ES-I3 (cell line): ENCODE measurements around the gene KIF11.
A peak's percentile ranks its signal among the peaks of the same experiment; 100 is the strongest.
"Not testable (repeated sequence)": the region's sequence is repeated elsewhere in the genome, so short reads cannot be mapped to it uniquely, and the experiment has no call there.

Source experiments
- H3K36me3 ChIP-seq: 2 replicates; pipeline ENCODE4 v1.6.1; 2013; ENCODE audit warnings: mild to moderate bottlenecking, low read length, control low read depth, moderate library complexity; ENCODE audit not compliant: insufficient read depth
- H3K4me1 ChIP-seq: 2 replicates; pipeline ENCODE4 v1.6.1; 2013; ENCODE audit warnings: mild to moderate bottlenecking, control low read depth, low read length; ENCODE audit not compliant: insufficient read depth
- H3K9ac ChIP-seq: 2 replicates; pipeline ENCODE4 v1.6.1; 2013; ENCODE audit warnings: low read depth, mild to moderate bottlenecking, low read length, moderate library complexity
- H3K9me3 ChIP-seq: 2 replicates; pipeline ENCODE4 v1.6.1; 2013; ENCODE audit warnings: mild to moderate bottlenecking, low read length, moderate library complexity; ENCODE audit not compliant: control insufficient read depth, insufficient read depth

KIF11 gene

DNA sequence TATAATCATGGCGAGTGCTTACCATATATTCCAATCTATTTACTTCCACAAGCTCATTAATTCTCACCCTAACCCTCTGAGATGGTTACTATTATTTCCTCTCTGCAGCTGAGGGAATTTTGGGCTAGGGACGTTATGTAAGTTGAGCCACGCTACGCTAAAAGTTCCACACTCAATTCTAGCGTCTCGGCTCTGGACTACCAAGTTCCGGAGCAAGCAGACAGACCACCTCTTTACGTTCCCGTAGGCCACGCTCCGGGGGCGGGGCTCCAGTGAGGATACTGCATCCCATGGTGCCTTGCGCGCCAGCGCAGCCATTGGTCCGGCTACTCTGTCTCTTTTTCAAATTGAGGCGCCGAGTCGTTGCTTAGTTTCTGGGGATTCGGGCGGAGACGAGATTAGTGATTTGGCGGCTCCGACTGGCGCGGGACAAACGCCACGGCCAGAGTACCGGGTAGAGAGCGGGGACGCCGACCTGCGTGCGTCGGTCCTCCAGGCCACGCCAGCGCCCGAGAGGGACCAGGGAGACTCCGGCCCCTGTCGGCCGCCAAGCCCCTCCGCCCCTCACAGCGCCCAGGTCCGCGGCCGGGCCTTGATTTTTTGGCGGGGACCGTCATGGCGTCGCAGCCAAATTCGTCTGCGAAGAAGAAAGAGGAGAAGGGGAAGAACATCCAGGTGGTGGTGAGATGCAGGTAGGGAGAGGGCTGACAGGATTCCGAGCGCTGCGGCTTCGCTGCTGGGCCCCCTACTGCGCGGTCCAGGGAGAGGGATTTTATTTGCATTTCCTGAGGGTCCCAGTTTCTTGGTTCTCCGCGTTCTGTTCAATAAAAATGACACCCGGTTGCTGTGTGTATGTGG, at the start of gene KIF11:
Gene KIF11 (plus strand): TSS at position 370 of the 858 bp plus-strand sequence. CDS start 246 bp downstream, at position 616.
- Histone ChIP-seq H3K36me3 (no peaks in the 10 kb centered on the region), H3K4me1 (no peaks in the 10 kb centered on the region), H3K9ac (peak within 1 kb of the TSS; percentile 80), H3K9me3 (no peaks in the 10 kb centered on the region)

DNA sequence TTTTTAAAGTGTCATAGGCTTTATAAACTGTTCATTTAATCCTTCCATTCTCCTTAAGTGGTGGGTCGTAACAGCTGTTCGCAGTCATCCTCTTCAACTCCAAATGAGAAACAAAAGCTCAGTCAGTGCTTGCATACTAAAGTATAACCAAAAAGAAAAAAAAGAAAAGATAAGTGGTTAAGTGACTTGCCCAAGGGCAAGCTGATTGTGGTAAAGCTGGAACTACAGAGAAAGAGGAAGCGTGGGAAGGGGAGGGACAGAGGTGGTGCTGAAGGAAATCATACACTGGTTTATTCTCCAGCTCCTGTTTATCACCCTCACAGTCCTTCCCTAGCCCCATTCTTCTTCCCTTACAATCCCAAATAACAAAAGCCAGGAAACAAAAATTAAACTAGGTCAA, 48.6 kb upstream of the KIF11 start:
- Histone ChIP-seq H3K9me3 (no peaks in the 10 kb centered on the region), H3K4me1 (peaks cover 5% of the 10 kb centered on the region), H3K36me3 (no peaks in the 10 kb centered on the region), H3K9ac (no peak overlapping the region)

DNA sequence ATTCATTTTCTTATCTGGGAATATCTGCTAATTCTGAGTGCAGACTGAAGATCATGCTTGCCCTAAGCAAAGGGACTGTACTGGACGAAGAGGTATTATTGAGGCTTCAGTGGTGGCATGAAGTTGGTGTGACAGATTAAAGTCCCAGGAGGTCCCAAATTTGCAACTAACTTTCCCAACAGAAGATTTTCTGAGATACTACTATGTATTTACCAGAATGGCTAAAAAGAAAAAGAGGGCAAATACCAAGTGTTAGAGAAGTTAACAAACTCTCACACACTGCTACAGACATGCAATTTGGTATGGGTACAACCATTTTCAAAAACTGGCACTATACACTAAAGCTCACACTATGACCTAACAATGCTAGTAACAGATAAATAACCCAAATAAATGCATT, 47.4 kb upstream of the KIF11 start:
- Histone ChIP-seq H3K4me1 (peaks cover 5% of the 10 kb centered on the region), H3K36me3 (no peaks in the 10 kb centered on the region), H3K9ac (no peak overlapping the region), H3K9me3 (no peaks in the 10 kb centered on the region)

DNA sequence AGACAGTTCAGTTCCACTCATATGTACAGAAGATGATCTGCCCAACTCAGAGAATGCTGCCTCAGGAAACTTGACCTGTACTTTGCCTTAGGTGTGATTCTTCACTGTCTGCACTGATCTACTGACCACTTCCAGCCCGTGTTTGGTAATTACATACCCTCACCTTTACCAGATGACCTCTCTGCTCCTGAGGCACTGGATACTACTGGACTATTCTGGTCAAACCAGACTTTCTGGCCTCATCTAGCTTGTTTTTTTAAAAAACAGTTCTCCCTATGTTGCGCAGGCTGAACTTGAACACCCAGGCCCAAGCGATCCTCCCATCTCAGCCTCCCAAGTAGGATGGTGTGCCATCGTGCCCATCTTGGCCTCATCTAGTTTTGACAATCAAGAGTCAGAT, 45.3 kb upstream of the KIF11 start:
- Histone ChIP-seq H3K9me3 (no peaks in the 10 kb centered on the region), H3K9ac (no peak overlapping the region), H3K36me3 (no peaks in the 10 kb centered on the region; the same call in 1 of the 2 replicates), H3K4me1 (peaks cover 5% of the 10 kb centered on the region; the same call in 1 of the 2 replicates)

DNA sequence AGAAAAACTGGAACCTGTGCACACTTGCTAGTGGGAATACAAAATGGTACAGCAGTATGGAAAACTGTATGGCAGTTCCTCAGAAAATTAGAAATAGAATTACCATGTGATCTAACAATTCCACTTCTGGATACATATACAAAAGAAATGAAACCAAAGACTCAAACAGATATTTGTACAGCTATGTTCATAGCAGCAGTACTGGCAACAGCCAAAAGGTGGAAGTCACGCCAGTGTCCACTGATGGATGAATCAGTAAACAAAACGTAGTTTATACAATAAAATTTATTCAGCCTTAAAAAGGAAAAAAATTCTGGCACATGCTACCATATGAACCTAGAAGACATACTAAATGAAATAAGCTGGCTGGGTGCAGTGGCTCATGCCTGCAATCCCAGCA, 42.0 kb upstream of the KIF11 start:
- H3K9ac ChIP-seq = no peak overlapping the region
- H3K4me1 ChIP-seq = no peaks in the 10 kb centered on the region
- H3K9me3 ChIP-seq = 0 out of 2 replicates have a peak, but pooled peaks cover 3% of the 10 kb centered on the region
- no peaks in the 10 kb centered on the region; the same call in 1 of the 2 replicates for H3K36me3 ChIP-seq

DNA sequence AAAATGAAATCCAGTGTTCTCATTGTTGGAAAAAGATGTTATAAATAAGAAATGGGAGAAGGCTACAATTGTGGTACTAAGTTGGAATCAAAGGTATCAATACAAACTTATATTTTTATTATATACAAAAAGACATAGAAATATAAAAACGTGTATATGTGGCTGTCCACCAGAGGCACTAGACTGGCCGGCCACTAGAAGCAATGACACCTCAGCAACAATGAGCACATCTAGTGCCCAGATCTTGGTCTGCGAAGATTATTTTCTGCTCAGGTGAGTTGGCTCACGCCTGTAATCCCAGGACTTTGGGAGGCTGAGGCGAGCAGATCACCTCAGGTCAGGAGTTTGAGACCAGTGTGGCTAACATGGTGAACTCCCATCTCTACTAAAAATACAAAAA, 40.6 kb upstream of the KIF11 start:
- H3K36me3 ChIP-seq = no peaks in the 10 kb centered on the region; the same call in 1 of the 2 replicates
- no peak overlapping the region for H3K9ac ChIP-seq
- H3K9me3 ChIP-seq = 0 out of 2 replicates have a peak, but pooled peaks cover 3% of the 10 kb centered on the region

DNA sequence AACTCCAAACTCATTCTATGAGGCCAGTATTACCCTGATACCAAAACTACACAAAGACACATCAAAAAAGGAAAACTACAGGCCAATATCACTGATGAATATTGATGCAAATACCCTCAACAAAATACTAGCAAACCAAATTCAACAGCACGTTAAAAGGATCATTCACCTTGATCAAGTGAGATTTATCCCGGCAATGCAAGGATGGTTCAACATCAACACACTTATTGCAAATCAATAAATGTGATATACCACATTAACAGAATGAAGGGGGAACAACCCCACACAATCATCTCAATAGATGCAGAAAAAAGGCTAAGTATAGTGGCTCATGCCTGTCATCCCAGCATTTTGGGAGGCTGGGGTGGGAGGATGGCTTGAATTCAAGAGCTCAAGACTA, 39.0 kb upstream of the KIF11 start:
- H3K36me3 ChIP-seq = no peaks in the 10 kb centered on the region; the same call in 1 of the 2 replicates
- H3K9me3 ChIP-seq = 0 out of 2 replicates have a peak, but pooled peaks cover 3% of the 10 kb centered on the region
- H3K4me1 ChIP-seq = no peaks in the 10 kb centered on the region
- H3K9ac ChIP-seq = no peak overlapping the region

More for the DNA sequence above, 40.6 kb upstream of the KIF11 start:
- no peaks in the 10 kb centered on the region for H3K4me1 ChIP-seq

DNA sequence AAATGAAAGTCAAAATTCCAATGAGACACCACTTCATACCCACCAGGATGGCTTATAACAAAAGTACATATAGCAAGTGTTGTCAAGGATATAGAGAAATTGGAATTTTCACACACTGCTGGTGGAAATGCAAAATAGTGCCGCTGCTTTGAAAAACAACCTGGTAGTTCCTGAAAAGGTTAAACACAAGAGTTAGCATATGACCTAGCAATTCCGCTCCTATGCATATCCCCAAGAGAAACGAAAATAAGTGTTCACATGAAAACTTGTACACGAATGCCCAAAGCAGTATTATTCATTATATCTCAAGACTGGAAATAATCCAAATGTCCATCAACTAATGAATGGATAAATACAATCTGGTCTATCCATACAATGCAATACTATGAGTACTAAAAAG, 33.9 kb upstream of the KIF11 start:
- Histone ChIP-seq H3K36me3 (peaks cover 3% of the 10 kb centered on the region; the same call in 1 of the 2 replicates), H3K9me3 (0 out of 2 replicates have a peak, but pooled peaks cover 3% of the 10 kb centered on the region), H3K4me1 (no peaks in the 10 kb centered on the region), H3K9ac (no peak overlapping the region)

DNA sequence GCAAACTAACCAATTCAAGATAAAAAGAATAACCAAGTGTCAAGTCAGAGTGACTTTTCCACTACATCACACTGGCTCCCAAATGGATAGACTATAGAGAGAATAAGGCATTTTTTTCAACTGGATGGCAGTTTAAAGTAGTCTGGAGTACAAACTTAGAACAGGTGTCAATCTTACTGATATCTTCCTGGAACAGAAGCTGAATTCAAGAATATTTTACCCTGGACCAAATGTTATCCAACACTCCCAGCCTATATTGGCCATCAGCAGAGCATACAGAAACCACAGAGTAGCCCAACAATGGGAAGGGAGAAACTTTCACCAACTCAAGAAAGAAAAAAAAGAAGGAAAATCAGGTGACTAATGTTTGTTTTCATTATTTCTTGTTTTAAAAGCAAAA, 30.5 kb upstream of the KIF11 start:
- Histone ChIP-seq H3K36me3 (peaks cover 3% of the 10 kb centered on the region; the same call in 1 of the 2 replicates), H3K9ac (no peak overlapping the region), H3K9me3 (no peaks in the 10 kb centered on the region), H3K4me1 (no peaks in the 10 kb centered on the region)

DNA sequence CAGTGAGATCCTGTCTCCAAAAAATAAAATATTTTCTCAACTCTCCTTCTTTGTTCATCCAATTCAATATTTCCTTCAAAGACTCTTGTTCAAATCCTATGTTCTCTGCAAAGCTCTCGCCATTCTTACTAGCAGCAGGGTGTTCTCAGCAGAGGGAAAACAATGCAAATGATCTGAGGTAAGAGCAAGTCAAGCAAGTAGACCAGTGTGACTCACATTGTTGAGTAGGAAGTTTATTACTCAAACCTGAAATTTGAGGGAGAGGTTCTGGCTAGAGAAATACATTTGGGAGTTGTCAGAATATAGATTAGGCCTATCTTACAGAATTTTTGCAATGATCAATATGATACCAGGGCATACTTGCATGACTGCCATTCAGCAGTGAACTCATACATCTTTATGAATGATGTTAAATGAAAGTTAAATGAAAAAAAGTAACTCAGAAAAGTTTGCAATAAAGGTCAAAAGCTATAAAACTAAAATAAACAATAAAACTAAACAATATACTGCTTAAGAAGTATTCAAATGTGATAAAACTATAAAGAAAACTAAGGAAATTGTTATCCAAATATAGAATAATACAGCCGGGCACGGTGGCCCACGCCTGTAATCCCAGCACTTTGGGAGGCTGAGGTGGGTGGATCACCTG, 24.9 kb upstream of the KIF11 start:
- Histone ChIP-seq H3K9ac (no peak overlapping the region), H3K9me3 (no peaks in the 10 kb centered on the region), H3K36me3 (peaks cover 3% of the 10 kb centered on the region; the same call in 1 of the 2 replicates), H3K4me1 (peaks cover 15% of the 10 kb centered on the region)

DNA sequence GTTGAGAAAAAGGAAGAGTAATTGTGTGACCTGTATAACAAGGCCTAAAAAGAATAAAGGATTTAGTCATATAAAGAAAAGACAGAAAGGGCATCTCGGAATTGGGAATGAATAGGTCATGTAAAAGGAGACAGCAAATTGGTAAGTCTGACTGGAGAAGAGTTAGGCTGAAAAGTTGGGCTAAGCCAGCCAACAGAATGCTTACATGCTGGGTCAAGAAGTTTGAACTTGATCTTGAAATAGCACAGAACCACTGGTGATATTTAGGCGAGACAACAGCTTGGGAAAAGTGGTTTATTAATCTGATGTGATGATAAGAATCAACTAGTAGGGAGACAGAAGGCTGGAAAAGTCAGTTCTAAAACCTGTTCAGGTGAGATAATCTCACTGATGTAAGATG, 23.9 kb upstream of the KIF11 start:
- H3K36me3 ChIP-seq = peaks cover 3% of the 10 kb centered on the region; the same call in 1 of the 2 replicates
- no peaks in the 10 kb centered on the region for H3K9me3 ChIP-seq
- H3K9ac ChIP-seq = no peak overlapping the region
- peaks cover 15% of the 10 kb centered on the region for H3K4me1 ChIP-seq

DNA sequence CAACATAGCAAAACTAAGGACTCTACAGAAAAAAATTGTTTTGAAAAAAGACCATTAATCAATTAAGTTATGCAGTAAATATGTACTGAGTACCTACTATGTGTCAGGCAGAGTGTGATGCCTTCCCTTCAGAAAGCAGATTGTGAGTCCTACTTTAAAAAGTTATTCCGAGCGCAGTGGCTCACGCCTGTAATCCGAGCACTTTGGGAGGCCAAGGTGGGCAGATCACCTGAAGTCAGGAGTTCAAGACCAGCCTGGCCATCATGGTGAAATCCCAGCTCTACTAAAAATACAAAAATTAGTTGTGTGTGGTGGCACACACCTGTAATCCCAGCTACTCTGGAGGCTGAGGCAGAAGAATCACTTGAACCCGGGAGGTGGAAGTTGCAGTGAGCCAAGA, 23.3 kb upstream of the KIF11 start:
- not testable (repeated sequence) for H3K36me3 ChIP-seq, H3K9ac ChIP-seq, H3K9me3 ChIP-seq
- peaks cover 15% of the 10 kb centered on the region for H3K4me1 ChIP-seq

DNA sequence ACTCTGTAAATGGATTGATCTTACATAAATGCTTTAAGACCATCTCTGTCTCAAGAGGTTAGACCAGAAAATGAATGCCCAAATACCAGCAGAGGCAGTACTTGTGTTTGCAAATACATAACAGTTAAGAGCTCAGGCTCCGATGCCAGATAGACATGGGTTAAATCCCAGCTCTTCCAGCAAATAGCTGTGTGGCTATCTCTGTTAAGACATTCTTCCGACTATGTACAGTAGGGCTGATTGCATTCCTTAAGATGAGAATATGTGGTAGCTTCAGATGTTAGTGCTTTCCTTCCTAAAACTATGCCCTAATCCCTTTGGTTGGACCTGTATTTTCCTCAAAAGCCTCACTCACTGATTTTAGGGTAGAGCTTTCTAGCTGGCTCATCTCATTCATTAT, 21.3 kb upstream of the KIF11 start:
- H3K36me3 ChIP-seq = peaks cover 3% of the 10 kb centered on the region; the same call in 1 of the 2 replicates
- H3K9me3 ChIP-seq = no peaks in the 10 kb centered on the region
- peaks cover 18% of the 10 kb centered on the region for H3K4me1 ChIP-seq
- H3K9ac ChIP-seq = no peak overlapping the region

DNA sequence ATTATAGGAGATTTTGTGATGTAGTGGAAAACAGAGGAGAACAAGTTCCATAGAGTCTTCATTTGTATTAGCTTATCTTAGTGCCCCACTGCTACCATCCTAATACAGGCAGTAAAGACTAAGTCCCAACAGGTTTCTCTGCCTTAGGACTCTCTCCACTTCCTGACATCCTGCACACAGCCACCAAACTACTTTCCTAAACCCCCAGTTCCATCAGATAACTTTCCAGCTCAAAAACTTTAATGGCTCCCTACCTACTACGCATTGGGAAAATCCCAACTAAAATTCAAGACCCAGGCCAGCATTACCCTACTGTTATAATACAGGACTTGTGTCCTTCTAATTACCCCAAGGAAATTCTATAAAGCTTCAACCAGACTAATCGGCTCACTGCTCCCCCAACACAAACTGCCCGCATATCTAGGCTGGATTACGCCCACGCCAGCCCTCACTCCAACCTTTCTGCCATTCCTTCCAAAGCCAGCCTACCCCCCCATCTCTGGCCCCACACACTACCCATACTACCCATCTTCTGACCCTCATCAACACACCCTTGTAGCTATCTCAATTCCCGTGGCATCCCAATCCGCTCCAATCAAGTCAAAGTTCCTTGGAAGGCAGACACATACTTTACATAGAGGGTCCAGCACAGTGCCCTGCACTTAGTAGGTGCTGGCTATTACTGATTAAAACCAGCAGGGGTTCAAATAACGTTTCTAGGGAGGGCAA, 20.4 kb upstream of the KIF11 start:
- Histone ChIP-seq H3K4me1 (peaks cover 18% of the 10 kb centered on the region), H3K36me3 (peaks cover 3% of the 10 kb centered on the region; the same call in 1 of the 2 replicates), H3K9me3 (no peaks in the 10 kb centered on the region), H3K9ac (peak overlapping the region; percentile 98)
